CD4-positive, alpha-beta T cell treated with Interleukin-15 for 1 hour (primary cell): Measurements from ENCODE around the gene SPATS2L.

Experiments
- DNase-seq: peaks from one replicate; pipeline ENCODE4 v3.0.0-alpha.2; 2020

The SPATS2L gene

GRCh38 chr2:200525882-200526651 lies 219.6 kb downstream of the SPATS2L start, which contains the start of gene SGO2:
Gene SGO2, plus strand, starts transcription at chr2:200526207. Its CDS starts 6,769 bp downstream, at chr2:200532976.
- peak; percentile 94 for DNase-seq

- DNase-seq: no peak
Observed at GRCh38 chr2:200528228-200528627, 221.7 kb downstream of the SPATS2L start.
